ENCODE measurements around the gene NRDC.
A peak's percentile ranks its signal among the peaks of the same experiment; 100 is the strongest.
"Not testable (repeated sequence)": the region's sequence is repeated elsewhere in the genome, so short reads cannot be mapped to it uniquely, and the experiment has no call there.

Gene NRDC

GRCh38 chr1:51840743-51841461 lies 37.6 kb downstream of the NRDC start:
- DNase-seq = no peak

GRCh38 chr1:51840182-51840581 lies 38.3 kb downstream of the NRDC start:
- DNase-seq = no peak

- no peak for DNase-seq
These were observed 39.4 kb downstream of the NRDC start for GRCh38 chr1:51839094-51839493.

GRCh38 chr1:51837243-51837642 lies 41.3 kb downstream of the NRDC start:
- no peak for DNase-seq

- DNase-seq = no peak
These were observed 44.8 kb downstream of the NRDC start for GRCh38 chr1:51833700-51834099.

GRCh38 chr1:51829058-51829457 lies 49.5 kb downstream of the NRDC start:
- DNase-seq = no peak

- DNase-seq = no peak
These were observed 58.7 kb downstream of the NRDC start for GRCh38 chr1:51819810-51820209.

GRCh38 chr1:51819021-51819420 lies 59.5 kb downstream of the NRDC start:
- not testable (repeated sequence) for DNase-seq

- no peak for DNase-seq
These were observed 60.0 kb downstream of the NRDC start for GRCh38 chr1:51818487-51818886.

- DNase-seq = no peak
These were observed 64.0 kb downstream of the NRDC start for GRCh38 chr1:51814513-51814912.

- DNase-seq = no peak
These were observed 79.2 kb downstream of the NRDC start for GRCh38 chr1:51799372-51799771.

- DNase-seq = no peak
These were observed 83.7 kb downstream of the NRDC start for GRCh38 chr1:51794868-51795267.

- DNase-seq = no peak
These were observed 84.3 kb downstream of the NRDC start for GRCh38 chr1:51794260-51794659.

GRCh38 chr1:51792864-51793263 lies 85.7 kb downstream of the NRDC start:
- no peak for DNase-seq

GRCh38 chr1:51791888-51792287 lies 86.6 kb downstream of the NRDC start:
- no peak for DNase-seq

GRCh38 chr1:51790385-51790784 lies 88.1 kb downstream of the NRDC start:
- no peak for DNase-seq

- no peak for DNase-seq
These were observed 89.2 kb downstream of the NRDC start for GRCh38 chr1:51789342-51789741.

GRCh38 chr1:51788938-51789337 lies 89.6 kb downstream of the NRDC start:
- no peak for DNase-seq

GRCh38 chr1:51784997-51785421 lies 93.5 kb downstream of the NRDC start:
- no peak for DNase-seq

GRCh38 chr1:51780927-51781326 lies 97.6 kb downstream of the NRDC start:
- no peak for DNase-seq

GRCh38 chr1:51776408-51776807 lies 102.1 kb downstream of the NRDC start:
- DNase-seq = no peak

- peak; percentile 20 to 42 for DNase-seq
These were observed 109.4 kb downstream of the NRDC start for GRCh38 chr1:51768971-51769588.

GRCh38 chr1:51761351-51761750 lies 117.2 kb downstream of the NRDC start:
- no peak for DNase-seq

GRCh38 chr1:51760872-51761271 lies 117.7 kb downstream of the NRDC start:
- DNase-seq = no peak

GRCh38 chr1:51758310-51758709 lies 120.2 kb downstream of the NRDC start:
- DNase-seq = no peak
